Breast epithelium (tissue), 4 donors: ENCODE results near the gene LRCOL1. TPM values are rescaled to one million over a fixed set of nuclear protein-coding genes. Genes with fewer than 3 reads are reported as not detected.

Experiments used
- DNase-seq, 2 donors: peaks; one replicate each; pipeline ENCODE4 v3.0.0-alpha.2; 2019; ENCODE audit warnings: low spot score in 2 of 2
- H3K27ac ChIP-seq, 2 donors: fragments of 200-600 bp; sonication (generic) in 1 of 2; one replicate each; pipeline ENCODE4 v1.5.1; 2016 to 2019; ENCODE audit warnings: mild to moderate bottlenecking in 1 of 2
- H3K27me3 ChIP-seq, 2 donors: fragments of 200-600 bp; sonication (generic) in 1 of 2; one replicate each; pipeline versions ENCODE4 v1.5.1 to v1.6.0; 2017 to 2019; ENCODE audit warnings: control low read depth in 1 of 2, mild to moderate bottlenecking in 1 of 2
- H3K36me3 ChIP-seq: fragments of 200-600 bp; one replicate; pipeline ENCODE4 v1.5.1; 2019
- H3K4me1 ChIP-seq, 2 donors: fragments of 200-600 bp; sonication (generic); one replicate each; pipeline ENCODE4 v1.5.1; 2016 to 2019; ENCODE audit warnings: control low read depth in 1 of 2
- H3K4me3 ChIP-seq, 3 donors: fragments of 200-600 bp; sonication (generic); 1 replicate in 2 of 3; 2 replicates in 1 of 3; pipeline ENCODE4 v1.5.1; 2016 to 2019; ENCODE audit warnings: mild to moderate bottlenecking in 3 of 3, moderate library complexity in 2 of 3
- H3K9me3 ChIP-seq, 2 donors: fragments of 200-600 bp; sonication (generic) in 1 of 2; one replicate each; pipeline ENCODE4 v1.5.1; 2016 to 2019; ENCODE audit warnings: control low read depth in 1 of 2
- POLR2A ChIP-seq: fragments of 450-650 bp; IDR thresholded peaks from one replicate; pipeline ENCODE4 v1.6.1; 2016; ENCODE audit warnings: antibody characterized with exemption, mild to moderate bottlenecking, moderate library complexity
- POLR2AphosphoS5 ChIP-seq, 3 donors: sonication (generic); formaldehyde crosslinking; IDR thresholded peaks; one replicate each; pipeline ENCODE4 v1.6.1; 2017; ENCODE audit warnings: antibody characterized with exemption in 3 of 3
- intact Hi-C: fragments of 100-400 bp; cut with DNase I; formaldehyde crosslinking; loops from one replicate; pipeline ENCODE4 v1.15.1; 2023; ENCODE audit warnings: low total_unique reads
- total RNA-seq, 3 donors: library from RNA; depleted of rRNA; stranded (reverse); fragments of >200 nt; gene quantifications; one replicate each; pipeline ENCODE4 v1.1.0, GENCODE V29; 2016
- TF ChIP-seq, protein P1 (sequence below), 3 donors: fragments of 450-650 bp; IDR thresholded peaks; one replicate each; pipeline ENCODE4 v1.5.1; 2016 to 2017; ENCODE audit warnings: antibody characterized with exemption in 3 of 3, mild to moderate bottlenecking in 3 of 3, moderate library complexity in 3 of 3

Gene LRCOL1
- total RNA-seq, 3 donors from 2014 or later: 0.59 TPM; not detected in 2

DNA sequence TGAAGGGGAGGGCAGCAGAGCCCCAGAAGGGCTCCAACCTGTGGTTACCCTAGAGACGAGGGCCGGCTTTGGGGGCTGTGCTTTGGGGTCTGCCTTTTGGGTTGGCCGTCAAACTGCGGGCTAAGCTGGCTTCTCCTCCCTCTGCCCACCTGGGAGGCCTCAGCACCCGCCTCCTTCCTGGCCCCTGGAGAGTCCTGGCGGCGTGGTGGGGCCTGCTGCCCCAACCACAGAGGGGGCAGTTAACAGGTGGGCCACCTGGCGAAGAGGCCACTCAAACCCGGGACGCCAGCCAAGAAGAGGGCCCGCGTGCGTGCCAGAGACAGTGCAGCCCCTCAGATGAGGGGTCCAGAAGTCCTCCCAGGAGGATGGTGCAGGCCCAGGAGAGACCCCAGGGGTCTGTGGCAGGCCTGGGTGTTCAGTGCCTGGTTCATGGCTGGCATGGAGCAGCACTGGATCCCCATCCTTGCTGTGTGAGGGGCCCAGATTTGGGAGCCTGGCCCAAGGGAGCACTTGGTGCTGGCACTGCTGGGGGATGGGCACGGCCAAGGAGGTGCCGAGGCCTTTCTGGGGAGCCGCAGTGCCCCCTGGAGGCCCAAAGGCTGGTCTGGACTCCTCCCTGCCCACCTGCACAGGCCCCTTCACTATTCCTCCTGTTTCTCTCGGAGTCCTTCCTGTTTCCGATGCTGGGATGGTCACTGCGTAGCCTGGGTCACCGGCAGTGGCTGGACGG is 48.8 kb downstream of the LRCOL1 start:
- no peak for TF ChIP-seq POLR2A
- TF ChIP-seq POLR2AphosphoS5 (IDR thresholded peaks at IDR 0.05): no peak
- TF ChIP-seq, protein P1, sequence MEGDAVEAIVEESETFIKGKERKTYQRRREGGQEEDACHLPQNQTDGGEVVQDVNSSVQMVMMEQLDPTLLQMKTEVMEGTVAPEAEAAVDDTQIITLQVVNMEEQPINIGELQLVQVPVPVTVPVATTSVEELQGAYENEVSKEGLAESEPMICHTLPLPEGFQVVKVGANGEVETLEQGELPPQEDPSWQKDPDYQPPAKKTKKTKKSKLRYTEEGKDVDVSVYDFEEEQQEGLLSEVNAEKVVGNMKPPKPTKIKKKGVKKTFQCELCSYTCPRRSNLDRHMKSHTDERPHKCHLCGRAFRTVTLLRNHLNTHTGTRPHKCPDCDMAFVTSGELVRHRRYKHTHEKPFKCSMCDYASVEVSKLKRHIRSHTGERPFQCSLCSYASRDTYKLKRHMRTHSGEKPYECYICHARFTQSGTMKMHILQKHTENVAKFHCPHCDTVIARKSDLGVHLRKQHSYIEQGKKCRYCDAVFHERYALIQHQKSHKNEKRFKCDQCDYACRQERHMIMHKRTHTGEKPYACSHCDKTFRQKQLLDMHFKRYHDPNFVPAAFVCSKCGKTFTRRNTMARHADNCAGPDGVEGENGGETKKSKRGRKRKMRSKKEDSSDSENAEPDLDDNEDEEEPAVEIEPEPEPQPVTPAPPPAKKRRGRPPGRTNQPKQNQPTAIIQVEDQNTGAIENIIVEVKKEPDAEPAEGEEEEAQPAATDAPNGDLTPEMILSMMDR (IDR thresholded peaks at IDR 0.05): no peak
- H3K27ac ChIP-seq: no peak overlapping the region
- H3K4me3 ChIP-seq: peak overlapping the region in 1 of 3 donors; percentile 69
- H3K4me1 ChIP-seq: no peaks in the 10 kb centered on the region
- no peaks in the 10 kb centered on the region for H3K36me3 ChIP-seq
- intact Hi-C loops: no loop called here
- H3K27me3 ChIP-seq: no peaks in the 10 kb centered on the region
- DNase-seq: no peak
- H3K9me3 ChIP-seq: no peaks in the 10 kb centered on the region

DNA sequence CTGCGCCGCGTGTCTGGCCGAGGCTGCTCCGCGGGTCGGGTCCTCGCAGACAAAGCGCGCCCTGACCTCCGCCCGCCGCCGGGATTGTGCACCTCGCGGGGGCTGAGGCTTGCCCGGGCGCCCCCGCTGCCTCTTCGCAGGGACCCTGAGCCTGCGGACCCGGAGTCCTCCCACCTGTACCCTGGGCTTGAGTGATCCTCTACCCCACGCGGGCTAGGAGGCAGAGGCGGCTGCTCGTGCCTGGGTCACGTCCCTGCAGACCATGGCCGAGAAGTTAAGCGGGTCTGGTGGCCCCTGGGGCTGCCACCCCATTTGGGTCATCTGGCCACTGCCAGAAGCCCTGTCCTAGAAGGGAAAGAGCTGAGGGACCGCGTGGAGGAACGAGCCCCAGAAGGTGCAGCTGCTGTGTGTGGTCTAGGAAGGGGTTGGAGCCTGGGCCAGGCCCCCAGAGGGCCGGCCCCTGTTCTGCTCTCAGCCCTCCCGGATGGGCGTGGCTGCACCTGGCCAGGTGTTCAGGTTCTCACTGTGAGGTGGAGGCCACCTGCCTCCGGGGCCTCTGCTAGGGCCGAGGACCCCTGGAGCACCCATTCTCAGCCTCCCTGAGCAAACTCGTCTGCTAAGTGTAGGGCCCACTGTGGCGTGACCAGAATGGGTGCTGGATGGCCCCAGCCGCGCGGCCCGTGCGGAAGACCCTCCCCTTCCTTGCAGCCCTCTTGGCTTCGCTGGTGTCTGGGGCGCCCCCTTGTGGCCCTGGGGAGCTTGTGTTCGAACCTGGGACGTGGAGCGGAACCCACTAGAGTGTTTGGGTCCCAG is 49.6 kb downstream of the LRCOL1 start:
- DNase-seq: no peak
- no peaks in the 10 kb centered on the region for H3K36me3 ChIP-seq
- TF ChIP-seq, protein P1 (IDR thresholded peaks at IDR 0.05): peak in 2 of 3 donors; percentile 49 to 60
- no peak for TF ChIP-seq POLR2A
- H3K27me3 ChIP-seq: no peaks in the 10 kb centered on the region
- H3K4me1 ChIP-seq: no peaks in the 10 kb centered on the region
- intact Hi-C loops: no loop called here
- no peaks in the 10 kb centered on the region for H3K9me3 ChIP-seq
- H3K4me3 ChIP-seq: peak overlapping the region; percentile 57 to 78 (median 69)
- no peak overlapping the region for H3K27ac ChIP-seq

DNA sequence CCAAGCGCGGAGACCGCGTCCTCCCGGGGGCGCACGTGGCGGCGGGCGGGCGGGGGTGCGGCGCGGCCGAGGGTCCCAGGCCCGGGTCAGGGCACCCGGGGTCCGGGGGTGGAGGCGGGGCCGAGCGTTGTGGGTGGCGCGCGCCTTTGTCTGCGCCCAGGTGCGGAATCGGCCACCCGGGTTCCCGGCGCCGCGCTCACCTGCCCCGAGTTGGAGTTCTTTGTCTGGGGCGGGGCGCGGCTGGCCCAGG is 50.1 kb downstream of the LRCOL1 start:
- Histone ChIP-seq H3K27me3 (no peaks in the 10 kb centered on the region), H3K36me3 (no peaks in the 10 kb centered on the region), H3K9me3 (no peaks in the 10 kb centered on the region), H3K4me3 (peak overlapping the region; percentile 57 to 78 (median 69)), H3K4me1 (no peaks in the 10 kb centered on the region), H3K27ac (no peak overlapping the region)
- no peak for TF ChIP-seq POLR2A
- TF ChIP-seq, protein P1 (IDR thresholded peaks at IDR 0.05): no peak
- TF ChIP-seq POLR2AphosphoS5 (IDR thresholded peaks at IDR 0.05): no peak
- intact Hi-C loops: no loop called here
- no peak for DNase-seq

DNA sequence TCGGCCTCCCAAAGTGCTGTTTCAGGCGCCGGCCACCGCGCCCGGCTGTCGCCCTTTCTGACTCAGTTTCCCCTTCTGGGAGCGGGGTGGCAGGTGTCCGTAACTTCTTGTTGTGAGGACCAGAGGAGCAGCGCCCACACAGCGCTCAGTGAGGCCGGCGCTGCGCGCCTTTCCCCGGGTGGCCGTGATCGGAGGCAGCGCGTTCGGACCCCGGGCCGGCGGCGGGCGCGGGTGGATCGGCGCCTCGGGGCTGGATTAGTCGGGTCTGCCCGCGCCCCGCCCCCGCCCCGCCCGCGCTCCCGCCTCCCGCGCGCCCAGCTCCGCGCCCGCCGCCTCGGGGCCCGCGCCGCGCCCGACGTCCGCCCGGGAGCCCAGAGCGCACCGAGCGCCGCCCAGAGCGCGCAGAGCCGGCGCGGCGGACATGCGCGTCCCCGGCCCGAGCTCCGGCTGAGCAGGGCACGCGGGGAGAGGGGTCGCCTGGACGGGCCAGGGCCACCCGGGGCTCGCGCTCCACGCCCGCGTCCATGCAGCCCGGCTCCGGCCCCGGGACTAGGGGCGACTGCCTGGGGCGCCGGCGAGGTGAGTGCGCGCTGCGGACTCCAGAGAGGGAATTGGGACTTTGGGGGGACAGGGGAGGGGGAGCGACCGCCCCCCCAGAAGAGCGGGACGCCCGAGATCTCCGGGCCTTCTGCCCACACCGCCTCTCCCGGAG is 50.6 kb downstream of the LRCOL1 start:
- DNase-seq: no peak
- H3K4me1 ChIP-seq: no peaks in the 10 kb centered on the region
- no peaks in the 10 kb centered on the region for H3K36me3 ChIP-seq
- intact Hi-C loops: no loop called here
- H3K27me3 ChIP-seq: no peaks in the 10 kb centered on the region
- no peak overlapping the region for H3K27ac ChIP-seq
- TF ChIP-seq, protein P1 (IDR thresholded peaks at IDR 0.05): no peak
- TF ChIP-seq POLR2AphosphoS5 (IDR thresholded peaks at IDR 0.05) (no peak), POLR2A (no peak)
- H3K9me3 ChIP-seq: no peaks in the 10 kb centered on the region
- H3K4me3 ChIP-seq: peak overlapping the region; percentile 57 to 78 (median 69)
